Naive thymus-derived CD4-positive, alpha-beta T cell (primary cell): ENCODE measurements around the gene MFAP4. TPM values are rescaled to one million over a fixed set of nuclear protein-coding genes. Genes with fewer than 3 reads are reported as not detected.

Source experiments
- ATAC-seq: fragments of 150-1000 bp; cut with Tn5 transposase; 2 replicates; pipeline ENCODE4 v1.10.0; 2021; ENCODE audit warnings: mild to moderate bottlenecking, moderate library complexity
- CTCF ChIA-PET: fragments of 350-600 bp; sonication (Branson Sonifier 250); formaldehyde crosslinking; loops from one replicate; lab custom pipeline; 2021; ENCODE audit warnings: antibody characterized with exemption; lab: Charles Lee
- POLR2A ChIA-PET: fragments of 350-600 bp; sonication (Branson Sonifier 250); formaldehyde crosslinking; loops from one replicate; lab custom pipeline; 2021; ENCODE audit warnings: antibody characterized with exemption, inconsistent platforms; lab: Charles Lee
- DNase-seq, 9 donors: peaks; one replicate each; pipeline versions ENCODE4 v3.0.0 to v3.0.0-alpha.2; 2020 to 2022; ENCODE audit warnings: mixed read lengths in 1 of 9
- H3K27ac ChIP-seq: one replicate; pipeline ENCODE4 v1.7.0; 2013; ENCODE audit warnings: mild to moderate bottlenecking, low read depth, low read length, moderate library complexity
- H3K27me3 ChIP-seq, 2 donors: one replicate each; pipeline ENCODE4 v1.7.0; 2013; ENCODE audit warnings: low read length in 2 of 2, mild to moderate bottlenecking in 2 of 2, moderate library complexity in 2 of 2; ENCODE audit not compliant: control insufficient read depth in 2 of 2, insufficient read depth in 2 of 2
- H3K36me3 ChIP-seq, 3 experiments: 1 replicate in 2 of 3; 2 replicates in 1 of 3; pipeline ENCODE4 v1.7.0; 2013; ENCODE audit warnings: low read length in 3 of 3, mild to moderate bottlenecking in 3 of 3, moderate library complexity in 1 of 3; ENCODE audit not compliant: insufficient read depth in 3 of 3, control insufficient read depth in 2 of 3
- H3K4me1 ChIP-seq, 2 donors: one replicate each; pipeline ENCODE4 v1.7.0; 2013; ENCODE audit warnings: low read length in 2 of 2, mild to moderate bottlenecking in 2 of 2, moderate library complexity in 1 of 2; ENCODE audit not compliant: control insufficient read depth in 2 of 2, insufficient read depth in 2 of 2
- H3K4me3 ChIP-seq: 2 replicates; pipeline ENCODE4 v1.7.0; 2013; ENCODE audit warnings: mild to moderate bottlenecking, low read length
- H3K9me3 ChIP-seq, 3 experiments: 1 replicate in 2 of 3; 2 replicates in 1 of 3; pipeline ENCODE4 v1.7.0; 2013; ENCODE audit warnings: low read length in 3 of 3; ENCODE audit not compliant: control insufficient read depth in 2 of 3
- H3K27ac Mint-ChIP-seq, 9 donors: one replicate each; pipeline ENCODE4 v1.8.0; 2020 to 2022; ENCODE audit warnings: mixed read lengths in 9 of 9, mild to moderate bottlenecking in 8 of 9, moderate library complexity in 5 of 9, inconsistent platforms in 2 of 9
- H3K27me3 Mint-ChIP-seq, 5 donors: one replicate each; pipeline ENCODE4 v1.8.0; 2021 to 2022; ENCODE audit warnings: mixed read lengths in 5 of 5, mild to moderate bottlenecking in 1 of 5
- H3K36me3 Mint-ChIP-seq, 5 donors: one replicate each; pipeline ENCODE4 v1.8.0; 2020 to 2022; ENCODE audit warnings: mixed read lengths in 5 of 5, mild to moderate bottlenecking in 3 of 5, inconsistent platforms in 1 of 5
- H3K4me1 Mint-ChIP-seq, 7 donors: one replicate each; pipeline ENCODE4 v1.8.0; 2020 to 2022; ENCODE audit warnings: mixed read lengths in 7 of 7, mild to moderate bottlenecking in 3 of 7, inconsistent platforms in 1 of 7
- H3K4me3 Mint-ChIP-seq, 10 donors: one replicate each; pipeline ENCODE4 v1.8.0; 2020 to 2022; ENCODE audit warnings: mild to moderate bottlenecking in 10 of 10, mixed read lengths in 10 of 10, moderate library complexity in 6 of 10, inconsistent platforms in 2 of 10
- H3K9me3 Mint-ChIP-seq, 11 donors: one replicate each; pipeline ENCODE4 v1.8.0; 2020 to 2022; ENCODE audit warnings: mixed read lengths in 11 of 11, mild to moderate bottlenecking in 4 of 11, inconsistent platforms in 1 of 11, moderate library complexity in 1 of 11
- intact Hi-C, 2 donors: fragments of 100-400 bp; cut with micrococcal nuclease; formaldehyde crosslinking; loops; one replicate each; pipeline ENCODE4 v1.15.1; 2023
- polyA plus RNA-seq, 2 donors: library from polyadenylated mRNA; unstranded; fragments of 300-500 nt; fragmentation: Illumina TruSeq; gene quantifications; one replicate each; pipeline ENCODE4 v1.2.3, GENCODE V29; 2021
- total RNA-seq, 6 experiments: library from RNA in 5 of 6; stranded (reverse) in 5 of 6; gene quantifications; 1 replicate in 5 of 6; 2 replicates in 1 of 6; pipeline ENCODE4 v1.2.3 and lab custom pipeline; 2021 to 2026

The MFAP4 gene
- total and polyA plus RNA-seq, 7 experiments from 2014 or later = not detected

DNA sequence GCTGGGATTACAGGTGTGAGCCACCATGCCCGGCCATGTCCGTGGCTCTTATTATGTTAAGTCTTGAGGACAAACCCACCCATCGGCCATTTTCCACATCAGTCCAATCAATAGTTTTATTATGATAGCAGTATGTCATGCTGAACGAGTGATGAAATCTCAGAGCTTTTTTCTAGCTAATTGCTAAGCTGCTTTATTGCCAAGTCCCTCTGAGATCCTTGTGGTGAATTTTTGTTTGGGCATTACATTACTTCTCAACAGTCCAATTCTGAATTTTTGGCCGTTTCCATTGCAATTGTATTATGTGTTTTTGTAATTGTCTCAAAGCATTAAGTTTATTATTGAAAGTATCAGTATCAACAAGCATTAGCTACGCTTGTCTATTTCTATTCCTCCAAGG, 34.9 kb upstream of the MFAP4 start:
- CTCF ChIA-PET = no interaction called here
- Mint-ChIP-seq H3K9me3 (no peaks in the 10 kb centered on the region), H3K4me3 (no peak overlapping the region), H3K27ac (no peak overlapping the region), H3K36me3 (no peaks in the 10 kb centered on the region), H3K27me3 (peaks cover 0 to 10% (median 0%) of the 10 kb centered on the region in 5 donors), H3K4me1 (peaks cover 0 to 18% (median 14%) of the 10 kb centered on the region in 7 donors)
- Histone ChIP-seq H3K27me3 (no peaks in the 10 kb centered on the region), H3K36me3 (no peaks in the 10 kb centered on the region), H3K9me3 (no peaks in the 10 kb centered on the region), H3K4me3 (no peak overlapping the region), H3K4me1 (no peaks in the 10 kb centered on the region), H3K27ac (no peak overlapping the region)
- no peak for ATAC-seq
- POLR2A ChIA-PET = interaction anchor here (0.6 kb wide), 1 partner anchor 94 kb away, joined by 3 read pairs; no protein-coding TSS in a partner anchor
- no peak for DNase-seq
- intact Hi-C loops = no loop called here

- no peak overlapping the region for H3K4me3 ChIP-seq
- peaks cover 0 to 9% (median 0%) of the 10 kb centered on the region in 5 donors for H3K27me3 Mint-ChIP-seq
- intact Hi-C loops = no loop called here
- no peaks in the 10 kb centered on the region for H3K4me1 ChIP-seq
- H3K27ac Mint-ChIP-seq = no peak overlapping the region
- no peak overlapping the region for H3K4me3 Mint-ChIP-seq
- no peaks in the 10 kb centered on the region for H3K36me3 Mint-ChIP-seq
- H3K27ac ChIP-seq = no peak overlapping the region
- ATAC-seq = no peak
- no peaks in the 10 kb centered on the region for H3K9me3 Mint-ChIP-seq
- no peaks in the 10 kb centered on the region for H3K36me3 ChIP-seq
- no peaks in the 10 kb centered on the region for H3K9me3 ChIP-seq
- no peaks in the 10 kb centered on the region for H3K27me3 ChIP-seq
- peaks cover 0 to 18% (median 14%) of the 10 kb centered on the region in 7 donors for H3K4me1 Mint-ChIP-seq
- ChIA-PET POLR2A (interaction anchor here (0.6 kb wide), 1 partner anchor 93 kb away, joined by 3 read pairs; no protein-coding TSS in a partner anchor), CTCF (no interaction called here)
- no peak for DNase-seq
These were observed 34.2 kb upstream of the MFAP4 start for GRCh38 chr17:19421219-19421618.

- no peak overlapping the region for H3K4me3 ChIP-seq
- H3K27ac ChIP-seq = no peak overlapping the region
- H3K9me3 Mint-ChIP-seq = no peaks in the 10 kb centered on the region
- DNase-seq (no peak), ATAC-seq (peak; percentile 73)
- no peaks in the 10 kb centered on the region for H3K36me3 ChIP-seq
- H3K27ac Mint-ChIP-seq = peak overlapping the region in 2 of 9 donors; percentile 6 to 13
- no peaks in the 10 kb centered on the region for H3K9me3 ChIP-seq
- no peaks in the 10 kb centered on the region for H3K36me3 Mint-ChIP-seq
- H3K4me1 Mint-ChIP-seq = peaks cover 0 to 18% (median 14%) of the 10 kb centered on the region in 7 donors
- intact Hi-C loops = no loop called here
- no peaks in the 10 kb centered on the region for H3K27me3 ChIP-seq
- H3K4me1 ChIP-seq = no peaks in the 10 kb centered on the region
- CTCF ChIA-PET = interaction anchor here (1.2 kb wide), 1 partner anchor 54 kb away, joined by 3 read pairs; no protein-coding TSS in a partner anchor
- no peak overlapping the region for H3K4me3 Mint-ChIP-seq
- H3K27me3 Mint-ChIP-seq = peaks cover 0 to 5% (median 0%) of the 10 kb centered on the region in 5 donors
- POLR2A ChIA-PET = no interaction called here
These were observed 31.4 kb upstream of the MFAP4 start for GRCh38 chr17:19418251-19418992.

GRCh38 chr17:19417611-19418010, 30.6 kb upstream of the MFAP4 start:
- ATAC-seq = no peak
- Mint-ChIP-seq H3K4me1 (peaks cover 0 to 18% (median 14%) of the 10 kb centered on the region in 7 donors), H3K27me3 (peaks cover 0 to 4% (median 0%) of the 10 kb centered on the region in 5 donors), H3K36me3 (no peaks in the 10 kb centered on the region), H3K27ac (no peak overlapping the region), H3K9me3 (no peaks in the 10 kb centered on the region), H3K4me3 (peak overlapping the region in 1 of 10 donors; percentile 23)
- ChIA-PET CTCF (interaction anchor here (1.2 kb wide), 1 partner anchor 53 kb away, joined by 3 read pairs; no protein-coding TSS in a partner anchor), POLR2A (no interaction called here)
- Histone ChIP-seq H3K9me3 (no peaks in the 10 kb centered on the region), H3K4me3 (no peak overlapping the region), H3K27ac (no peak overlapping the region), H3K4me1 (no peaks in the 10 kb centered on the region), H3K36me3 (no peaks in the 10 kb centered on the region), H3K27me3 (no peaks in the 10 kb centered on the region)
- DNase-seq = no peak
- intact Hi-C loops = no loop called here

- POLR2A ChIA-PET = no interaction called here
- intact Hi-C loops = no loop called here
- H3K36me3 Mint-ChIP-seq = no peaks in the 10 kb centered on the region
These were observed 29.1 kb upstream of the MFAP4 start for GRCh38 chr17:19415806-19416775.

DNA sequence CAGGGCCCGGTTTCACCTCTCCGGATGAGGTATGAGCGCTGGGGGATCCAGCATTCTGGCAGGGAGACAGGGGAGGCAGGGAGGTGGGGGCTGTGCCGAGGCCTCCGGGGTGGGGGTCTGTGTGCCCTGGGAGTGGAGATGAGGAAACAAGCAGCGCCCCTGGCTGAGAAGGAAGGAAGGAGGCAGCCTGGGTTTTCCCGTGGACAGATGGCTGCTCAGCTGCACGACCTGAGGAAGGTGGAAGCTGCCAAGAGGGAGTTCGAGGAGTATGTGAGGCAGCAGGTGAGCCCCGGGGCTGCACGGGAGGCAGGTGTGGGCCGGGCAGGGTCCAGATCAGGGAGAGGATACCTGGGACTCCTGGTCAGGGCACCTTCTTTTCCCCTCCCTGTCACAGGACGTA, 28.3 kb upstream of the MFAP4 start:
- ChIA-PET POLR2A (no interaction called here), CTCF (no interaction called here)
- intact Hi-C loops = no loop called here
- no peak overlapping the region for H3K4me3 ChIP-seq
- peaks cover 0 to 5% (median 0%) of the 10 kb centered on the region in 5 donors for H3K27me3 Mint-ChIP-seq
- H3K27ac ChIP-seq = no peak overlapping the region
- DNase-seq (no peak), ATAC-seq (no peak)
- peaks cover 0 to 18% (median 14%) of the 10 kb centered on the region in 7 donors for H3K4me1 Mint-ChIP-seq
- no peaks in the 10 kb centered on the region for H3K27me3 ChIP-seq
- no peaks in the 10 kb centered on the region for H3K9me3 Mint-ChIP-seq
- H3K4me1 ChIP-seq = no peaks in the 10 kb centered on the region
- H3K9me3 ChIP-seq = no peaks in the 10 kb centered on the region
- no peak overlapping the region for H3K27ac Mint-ChIP-seq
- H3K36me3 Mint-ChIP-seq = no peaks in the 10 kb centered on the region
- H3K36me3 ChIP-seq = no peaks in the 10 kb centered on the region
- H3K4me3 Mint-ChIP-seq = no peak overlapping the region

More at GRCh38 chr17:19415806-19416775, 29.1 kb upstream of the MFAP4 start:
- Mint-ChIP-seq H3K27ac (no peak overlapping the region), H3K4me3 (no peak overlapping the region), H3K27me3 (peaks cover 0 to 4% (median 0%) of the 10 kb centered on the region in 5 donors), H3K4me1 (peaks cover 0 to 18% (median 14%) of the 10 kb centered on the region in 7 donors), H3K9me3 (no peaks in the 10 kb centered on the region)
- Histone ChIP-seq H3K27ac (no peak overlapping the region), H3K9me3 (no peaks in the 10 kb centered on the region), H3K4me3 (no peak overlapping the region), H3K27me3 (no peaks in the 10 kb centered on the region), H3K36me3 (no peaks in the 10 kb centered on the region), H3K4me1 (no peaks in the 10 kb centered on the region)
- DNase-seq (no peak), ATAC-seq (no peak)
- CTCF ChIA-PET = no interaction called here
